HepG2 (cell line): ENCODE results near the gene CDYL.

ENCODE experiments used
- BHLHE40 ChIP-seq: IDR thresholded peaks from 2 replicates; pipeline ENCODE4 v1.6.1; 2011; ENCODE audit warnings: low read length, improper control_type of control experiment
- FOXA1 ChIP-seq, 2 experiments: fragments of 450-650 bp in 1 of 2; sonication (generic) in 1 of 2; formaldehyde crosslinking in 1 of 2; IDR thresholded peaks; 2 replicates each; pipeline versions ENCODE4 v1.4.0 to v1.6.1; 2016 to 2020; ENCODE audit warnings: missing genetic modification reagents in 1 of 2
- KLF13 ChIP-seq: sonication (generic); formaldehyde crosslinking; IDR thresholded peaks from 2 replicates; pipeline ENCODE4 v1.4.0; 2020; ENCODE audit warnings: mild to moderate bottlenecking, missing genetic modification reagents
- KMT2B ChIP-seq: IDR thresholded peaks from 2 replicates; pipeline ENCODE4 v1.6.1; 2016; ENCODE audit warnings: missing genetic modification reagents, missing compliant biosample characterization
- NR2F1 ChIP-seq, 2 experiments: fragments of 450-650 bp in 1 of 2; formaldehyde crosslinking in 1 of 2; IDR thresholded peaks; 2 replicates each; pipeline versions ENCODE4 v1.5.0 to v1.6.1; 2016 to 2020; ENCODE audit warnings: mild to moderate bottlenecking in 1 of 2, missing compliant biosample characterization in 1 of 2, missing genetic modification reagents in 1 of 2, moderate library complexity in 1 of 2
- POLR2AphosphoS2 ChIP-seq: IDR thresholded peaks from 2 replicates; pipeline ENCODE4 v1.6.1; 2011; ENCODE audit warnings: low read depth, low read length, improper control_type of control experiment
- SP2 ChIP-seq: sonication (generic); formaldehyde crosslinking; IDR thresholded peaks from 2 replicates; pipeline ENCODE4 v1.5.1; 2020; ENCODE audit warnings: mild to moderate bottlenecking, missing genetic modification reagents
- ZNF331 ChIP-seq: sonication (generic); formaldehyde crosslinking; IDR thresholded peaks from 2 replicates; pipeline ENCODE4 v1.4.0; 2020; ENCODE audit warnings: missing genetic modification reagents
- ZNF598 ChIP-seq: sonication (generic); formaldehyde crosslinking; IDR thresholded peaks from 2 replicates; pipeline ENCODE4 v1.5.1; 2020; ENCODE audit warnings: mild to moderate bottlenecking, missing genetic modification reagents, borderline replicate concordance
- TF ChIP-seq, protein P1 (sequence below): sonication (generic); formaldehyde crosslinking; IDR thresholded peaks from 2 replicates; pipeline ENCODE4 v1.5.0; 2020; ENCODE audit warnings: mild to moderate bottlenecking, missing genetic modification reagents, moderate library complexity
- TF ChIP-seq, protein P2 (sequence below): sonication (generic); formaldehyde crosslinking; IDR thresholded peaks from 2 replicates; pipeline ENCODE4 v1.5.1; 2020; ENCODE audit warnings: missing genetic modification reagents, mild to moderate bottlenecking, borderline replicate concordance

DNA sequence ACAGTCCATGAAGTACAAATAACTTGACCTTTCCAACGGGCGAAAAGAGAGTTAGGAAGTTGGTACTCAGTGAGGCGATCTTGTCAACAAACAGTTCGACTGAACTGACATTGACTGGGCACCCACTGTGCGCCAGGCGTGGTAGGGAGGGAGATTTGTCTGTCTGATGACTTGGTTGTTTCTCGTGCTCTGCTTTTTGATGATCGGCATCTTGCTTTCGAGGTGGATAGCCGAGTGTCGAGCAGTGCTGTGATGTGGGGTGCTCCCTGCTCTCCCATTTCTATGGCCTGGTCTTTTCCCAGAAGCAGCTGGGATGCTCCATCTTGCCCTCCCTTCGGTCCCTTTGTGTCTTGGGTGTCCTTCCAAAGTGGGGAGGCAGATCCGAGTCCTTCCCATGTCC lies 197.2 kb downstream of the CDYL start:
- no peak for TF ChIP-seq BHLHE40
- TF ChIP-seq KLF13 (CRISPR knock-in tag): no peak
- TF ChIP-seq ZNF598 (CRISPR knock-in tag): no peak
- TF ChIP-seq FOXA1 (IDR thresholded peaks at IDR 0.05): no peak
- no peak for TF ChIP-seq FOXA1 (CRISPR knock-in tag; IDR thresholded peaks at IDR 0.05)
- no peak for TF ChIP-seq ZNF331 (CRISPR knock-in tag)
- TF ChIP-seq, protein P1, sequence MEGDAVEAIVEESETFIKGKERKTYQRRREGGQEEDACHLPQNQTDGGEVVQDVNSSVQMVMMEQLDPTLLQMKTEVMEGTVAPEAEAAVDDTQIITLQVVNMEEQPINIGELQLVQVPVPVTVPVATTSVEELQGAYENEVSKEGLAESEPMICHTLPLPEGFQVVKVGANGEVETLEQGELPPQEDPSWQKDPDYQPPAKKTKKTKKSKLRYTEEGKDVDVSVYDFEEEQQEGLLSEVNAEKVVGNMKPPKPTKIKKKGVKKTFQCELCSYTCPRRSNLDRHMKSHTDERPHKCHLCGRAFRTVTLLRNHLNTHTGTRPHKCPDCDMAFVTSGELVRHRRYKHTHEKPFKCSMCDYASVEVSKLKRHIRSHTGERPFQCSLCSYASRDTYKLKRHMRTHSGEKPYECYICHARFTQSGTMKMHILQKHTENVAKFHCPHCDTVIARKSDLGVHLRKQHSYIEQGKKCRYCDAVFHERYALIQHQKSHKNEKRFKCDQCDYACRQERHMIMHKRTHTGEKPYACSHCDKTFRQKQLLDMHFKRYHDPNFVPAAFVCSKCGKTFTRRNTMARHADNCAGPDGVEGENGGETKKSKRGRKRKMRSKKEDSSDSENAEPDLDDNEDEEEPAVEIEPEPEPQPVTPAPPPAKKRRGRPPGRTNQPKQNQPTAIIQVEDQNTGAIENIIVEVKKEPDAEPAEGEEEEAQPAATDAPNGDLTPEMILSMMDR (CRISPR knock-in tag): no peak
- TF ChIP-seq, protein P2, sequence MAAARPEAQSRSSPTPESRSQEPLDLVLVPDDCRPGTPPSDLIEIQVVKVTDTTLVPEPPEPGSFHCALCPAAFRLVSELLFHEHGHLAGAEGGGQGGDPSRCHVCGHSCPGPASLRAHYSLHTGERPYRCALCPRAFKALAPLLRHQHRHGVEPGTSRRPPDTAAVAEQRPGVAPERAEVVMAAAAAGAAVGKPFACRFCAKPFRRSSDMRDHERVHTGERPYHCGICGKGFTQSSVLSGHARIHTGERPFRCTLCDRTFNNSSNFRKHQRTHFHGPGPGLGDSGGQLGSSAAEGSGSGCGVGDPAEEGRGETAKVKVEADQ: no peak
- TF ChIP-seq KMT2B (CRISPR knock-in tag): no peak
- no peak for TF ChIP-seq POLR2AphosphoS2
- TF ChIP-seq SP2 (CRISPR knock-in tag): no peak
- TF ChIP-seq NR2F1 (CRISPR knock-in tag; IDR thresholded peaks at IDR 0.05): no peak
